Esophagus squamous epithelium (tissue), 4 donors: Measurements from ENCODE around the gene CCDC82.

Experiments
- CTCF ChIP-seq, 6 experiments: fragments of 450-650 bp in 4 of 6; fragments of 200-600 bp in 2 of 6; sonication (generic) in 2 of 6; IDR thresholded peaks; one replicate each; pipeline ENCODE4 v1.5.1; 2016 to 2019; ENCODE audit warnings: antibody characterized with exemption in 6 of 6, mild to moderate bottlenecking in 4 of 6, moderate library complexity in 4 of 6
- POLR2A ChIP-seq, 4 donors: fragments of 450-650 bp; IDR thresholded peaks; one replicate each; pipeline ENCODE4 v1.6.1; 2017; ENCODE audit warnings: antibody characterized with exemption in 4 of 4, mild to moderate bottlenecking in 4 of 4, moderate library complexity in 3 of 4

DNA sequence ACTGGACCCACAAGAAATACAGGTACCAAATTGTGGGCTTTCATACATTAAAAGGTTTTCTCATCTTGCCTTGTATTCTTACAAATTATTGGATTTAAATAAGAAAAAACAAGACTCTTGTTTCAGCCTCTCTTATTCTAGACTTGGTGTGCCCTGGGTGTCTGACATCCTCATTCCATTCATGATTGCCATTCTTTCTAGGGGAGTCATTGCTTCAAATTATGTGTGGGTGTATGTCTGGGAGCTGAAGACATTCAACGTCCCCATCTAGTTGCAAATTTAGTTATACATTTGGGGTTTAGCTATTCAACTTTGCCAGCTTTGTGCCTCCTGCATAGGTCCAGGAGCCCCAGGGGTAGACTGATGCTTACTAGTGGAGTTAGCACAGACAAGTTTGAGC lies 64.8 kb downstream of the CCDC82 start:
- TF ChIP-seq CTCF (IDR thresholded peaks at IDR 0.05) = no peak
- TF ChIP-seq POLR2A (IDR thresholded peaks at IDR 0.05) = no peak
